OCI-LY3 (cell line): ENCODE results near the gene SIRT2.
"Not testable (repeated sequence)": the region's sequence is repeated elsewhere in the genome, so short reads cannot be mapped to it uniquely, and the experiment has no call there.

ENCODE experiments used
- H2AFZ ChIP-seq: fragments of 200-600, 300-600 bp; shearing (Covaris generic); 2 replicates; pipeline ENCODE4 v1.6.0; 2014; ENCODE audit warnings: antibody characterized with exemption, low read depth, low read length
- H3K27ac ChIP-seq: fragments of 200-600, 300-600 bp; sonication (generic); 2 replicates; pipeline ENCODE4 v1.5.1; 2014; ENCODE audit warnings: mild to moderate bottlenecking, low read length, moderate library complexity, mixed read lengths
- H3K27me3 ChIP-seq: fragments of 200-600, 300-600 bp; sonication (generic); 2 replicates; pipeline ENCODE4 v1.6.1; 2014; ENCODE audit warnings: low read depth, low read length, mixed read lengths
- H3K36me3 ChIP-seq: fragments of 200-600, 300-600 bp; sonication (generic); replicated peaks from 2 replicates; pipeline ENCODE3; 2014; ENCODE audit warnings: low read depth, low read length, mixed read lengths
- H3K4me1 ChIP-seq: fragments of 300-600, 200-600 bp; sonication (generic); 2 replicates; pipeline ENCODE4 v1.6.1; 2014; ENCODE audit warnings: low read length, mixed read lengths
- H3K4me2 ChIP-seq: fragments of 200-600, 300-600 bp; sonication (generic); 2 replicates; pipeline ENCODE4 v1.6.1; 2014; ENCODE audit warnings: low read length, mixed read lengths
- H3K4me3 ChIP-seq: fragments of 300-600, 200-600 bp; sonication (generic); 2 replicates; pipeline ENCODE4 v1.5.1; 2014; ENCODE audit warnings: antibody characterized with exemption, mild to moderate bottlenecking, low read length, moderate library complexity
- H3K79me2 ChIP-seq: fragments of 300-600, 200-600 bp; shearing (Covaris generic); 2 replicates; pipeline ENCODE4 v1.6.1; 2014; ENCODE audit warnings: mild to moderate bottlenecking, low read length, mixed read lengths
- H3K9ac ChIP-seq: fragments of 300-600, 200-600 bp; shearing (Covaris generic); 2 replicates; pipeline ENCODE4 v1.6.0; 2014; ENCODE audit warnings: mild to moderate bottlenecking, low read length, moderate library complexity
- H3K9me3 ChIP-seq: fragments of 200-600, 300-600 bp; shearing (Covaris generic); 2 replicates; pipeline ENCODE4 v1.6.1; 2014; ENCODE audit warnings: low read length, mixed read lengths; ENCODE audit not compliant: insufficient read depth
- H4K20me1 ChIP-seq: fragments of 200-600, 300-600 bp; sonication (generic); 2 replicates; pipeline ENCODE4 v1.6.1; 2016; ENCODE audit warnings: low read length, mixed read lengths; ENCODE audit not compliant: insufficient read depth
- CTCF ChIP-seq: fragments of 200-600, 300-600 bp; sonication (generic); IDR thresholded peaks from 2 replicates; pipeline ENCODE4 v1.5.1; 2014; ENCODE audit warnings: antibody characterized with exemption, low read length, low read depth
- EZH2phosphoT487 ChIP-seq: fragments of 200-600 bp; shearing (Covaris generic); IDR thresholded peaks from 2 replicates; pipeline ENCODE4 v1.6.1; 2018; ENCODE audit warnings: antibody characterized with exemption, mixed run types, low read depth

SIRT2 gene

GRCh38 chr19:38889803-38890202 lies 9.6 kb downstream of the SIRT2 start:
- H4K20me1 ChIP-seq, result no peaks in the 10 kb centered on the region
- TF ChIP-seq CTCF, result no peak
- TF ChIP-seq EZH2phosphoT487, result no peak

GRCh38 chr19:38888876-38889275 lies 10.5 kb downstream of the SIRT2 start:
- H3K36me3 ChIP-seq, result no peaks in the 10 kb centered on the region
- H2AFZ ChIP-seq, result no peak overlapping the region
- no peaks in the 10 kb centered on the region for H3K4me1 ChIP-seq
- no peak overlapping the region for H3K4me2 ChIP-seq
- no peak overlapping the region for H3K4me3 ChIP-seq
- H4K20me1 ChIP-seq, result no peaks in the 10 kb centered on the region
- TF ChIP-seq EZH2phosphoT487 (no peak), CTCF (no peak)
- no peak overlapping the region for H3K9ac ChIP-seq
- H3K79me2 ChIP-seq, result no peaks in the 10 kb centered on the region
- no peaks in the 10 kb centered on the region for H3K27me3 ChIP-seq
- H3K27ac ChIP-seq, result no peak overlapping the region
- H3K9me3 ChIP-seq, result no peaks in the 10 kb centered on the region

More at GRCh38 chr19:38889803-38890202, 9.6 kb downstream of the SIRT2 start:
- Histone ChIP-seq H3K9ac (no peak overlapping the region), H3K79me2 (no peaks in the 10 kb centered on the region), H3K9me3 (no peaks in the 10 kb centered on the region), H3K4me1 (no peaks in the 10 kb centered on the region), H3K4me2 (no peak overlapping the region), H3K36me3 (no peaks in the 10 kb centered on the region), H3K27ac (no peak overlapping the region), H2AFZ (no peak overlapping the region), H3K4me3 (no peak overlapping the region), H3K27me3 (no peaks in the 10 kb centered on the region)

- H3K79me2 ChIP-seq, H3K27me3 ChIP-seq, H2AFZ ChIP-seq, H3K4me3 ChIP-seq, H3K36me3 ChIP-seq, H3K27ac ChIP-seq, H3K9me3 ChIP-seq, H3K9ac ChIP-seq, H4K20me1 ChIP-seq, H3K4me1 ChIP-seq, H3K4me2 ChIP-seq: not testable (repeated sequence)
Measured at GRCh38 chr19:38884691-38885090, 14.7 kb downstream of the SIRT2 start.

GRCh38 chr19:38883286-38883685 lies 16.1 kb downstream of the SIRT2 start:
- TF ChIP-seq CTCF, result no peak
- TF ChIP-seq EZH2phosphoT487, result no peak
- H3K27ac ChIP-seq, result no peak overlapping the region
- no peak overlapping the region for H3K4me2 ChIP-seq
- no peak overlapping the region for H3K4me3 ChIP-seq
- no peaks in the 10 kb centered on the region for H4K20me1 ChIP-seq
- no peaks in the 10 kb centered on the region for H3K79me2 ChIP-seq
- H2AFZ ChIP-seq, result no peak overlapping the region
- peaks cover 12% of the 10 kb centered on the region for H3K4me1 ChIP-seq
- no peaks in the 10 kb centered on the region for H3K9me3 ChIP-seq
- no peaks in the 10 kb centered on the region for H3K27me3 ChIP-seq
- no peaks in the 10 kb centered on the region for H3K36me3 ChIP-seq
- H3K9ac ChIP-seq, result no peak overlapping the region
